ENCODE data around the gene TMEM132D. TPM values are rescaled to one million over a fixed set of nuclear protein-coding genes. Genes with fewer than 3 reads are reported as not detected.

The TMEM132D gene
- total and polyA plus RNA-seq, 2 experiments from 2014 or later: 2.0 to 2.4 TPM

DNA sequence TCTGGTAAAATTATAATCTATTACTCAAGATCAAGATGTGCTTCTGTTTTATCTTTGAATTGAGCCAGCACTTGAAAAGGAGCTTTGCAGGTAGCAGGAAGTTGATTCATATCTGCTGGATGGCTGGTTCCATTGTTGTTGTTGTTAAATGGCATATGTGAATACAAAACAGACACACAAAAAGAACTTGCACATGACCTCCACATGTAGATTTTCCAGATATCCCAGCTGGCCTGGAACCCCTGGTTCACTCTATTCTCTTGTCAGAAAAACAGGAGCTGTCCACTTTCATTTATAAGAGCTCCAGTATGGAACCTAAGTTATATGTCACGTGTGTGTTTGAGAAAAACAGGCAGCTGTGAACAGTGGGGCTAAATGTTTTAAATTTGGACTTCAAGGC, 273.9 kb downstream of the TMEM132D start:
- H3K36me3 ChIP-seq (replicated peaks; ENCODE audit: insufficient read depth, low read depth): no peaks in the 10 kb centered on the region
- no peak for TF ChIP-seq EZH2 (IDR thresholded peaks at IDR 0.05; ENCODE audit: borderline replicate concordance)
- DNase-seq (ENCODE audit: low spot score): no peak
- no peak overlapping the region for H3K4me3 ChIP-seq
- H3K9me3 ChIP-seq (ENCODE audit: low read depth): no peaks in the 10 kb centered on the region
- no peaks in the 10 kb centered on the region for H3K9me2 ChIP-seq (replicated peaks; ENCODE audit: insufficient read depth)
- H3K4me1 ChIP-seq (ENCODE audit: insufficient read depth): no peaks in the 10 kb centered on the region
- H3K79me2 ChIP-seq: no peaks in the 10 kb centered on the region
- no peak overlapping the region for H3K27ac ChIP-seq
- no peak overlapping the region for H2AFZ ChIP-seq
- WGBS (ENCODE audit: low lambda C conversion rate, missing lambda C conversion rate): 86% methylated on average over 1 of the region's 1 CpG
- H4K20me1 ChIP-seq (ENCODE audit: insufficient read depth, poor library complexity, severe bottlenecking): no peaks in the 10 kb centered on the region
- H3K27me3 ChIP-seq: no peaks in the 10 kb centered on the region
- no peak overlapping the region for H3K4me2 ChIP-seq

DNA sequence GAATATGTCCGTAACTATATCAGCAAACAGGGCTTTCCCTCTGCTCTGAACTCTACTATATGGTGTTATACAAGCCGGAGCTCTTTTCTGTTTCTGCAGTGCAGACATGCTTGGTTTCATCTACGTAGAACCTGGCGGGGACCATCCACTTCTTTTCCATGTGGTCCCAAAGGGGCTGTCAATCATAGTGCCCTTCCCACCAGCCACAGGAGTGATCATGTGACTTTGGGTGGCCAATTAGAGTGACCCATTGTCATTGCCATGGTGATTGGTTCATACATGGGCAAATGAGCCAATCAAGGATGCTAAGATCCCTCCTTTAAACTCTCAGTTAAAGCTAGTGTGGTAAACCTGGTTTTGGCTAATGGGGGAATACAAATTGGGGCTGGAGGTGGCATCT, 281.3 kb downstream of the TMEM132D start:
- Histone ChIP-seq H4K20me1 (ENCODE audit: insufficient read depth, poor library complexity, severe bottlenecking) (no peaks in the 10 kb centered on the region), H3K9me2 (replicated peaks; ENCODE audit: insufficient read depth) (no peaks in the 10 kb centered on the region), H3K4me3 (no peak overlapping the region), H3K9me3 (ENCODE audit: low read depth) (no peaks in the 10 kb centered on the region), H3K27me3 (no peaks in the 10 kb centered on the region), H3K4me2 (no peak overlapping the region), H3K36me3 (replicated peaks; ENCODE audit: insufficient read depth, low read depth) (no peaks in the 10 kb centered on the region), H3K27ac (no peak overlapping the region), H2AFZ (no peak overlapping the region), H3K79me2 (no peaks in the 10 kb centered on the region), H3K4me1 (ENCODE audit: insufficient read depth) (no peaks in the 10 kb centered on the region)
- TF ChIP-seq, protein P1, sequence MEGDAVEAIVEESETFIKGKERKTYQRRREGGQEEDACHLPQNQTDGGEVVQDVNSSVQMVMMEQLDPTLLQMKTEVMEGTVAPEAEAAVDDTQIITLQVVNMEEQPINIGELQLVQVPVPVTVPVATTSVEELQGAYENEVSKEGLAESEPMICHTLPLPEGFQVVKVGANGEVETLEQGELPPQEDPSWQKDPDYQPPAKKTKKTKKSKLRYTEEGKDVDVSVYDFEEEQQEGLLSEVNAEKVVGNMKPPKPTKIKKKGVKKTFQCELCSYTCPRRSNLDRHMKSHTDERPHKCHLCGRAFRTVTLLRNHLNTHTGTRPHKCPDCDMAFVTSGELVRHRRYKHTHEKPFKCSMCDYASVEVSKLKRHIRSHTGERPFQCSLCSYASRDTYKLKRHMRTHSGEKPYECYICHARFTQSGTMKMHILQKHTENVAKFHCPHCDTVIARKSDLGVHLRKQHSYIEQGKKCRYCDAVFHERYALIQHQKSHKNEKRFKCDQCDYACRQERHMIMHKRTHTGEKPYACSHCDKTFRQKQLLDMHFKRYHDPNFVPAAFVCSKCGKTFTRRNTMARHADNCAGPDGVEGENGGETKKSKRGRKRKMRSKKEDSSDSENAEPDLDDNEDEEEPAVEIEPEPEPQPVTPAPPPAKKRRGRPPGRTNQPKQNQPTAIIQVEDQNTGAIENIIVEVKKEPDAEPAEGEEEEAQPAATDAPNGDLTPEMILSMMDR (IDR thresholded peaks at IDR 0.05; ENCODE audit: poor library complexity): no peak
- no peak for TF ChIP-seq EZH2phosphoT487 (IDR thresholded peaks at IDR 0.05; ENCODE audit: low read depth, severe bottlenecking, unreplicated experiment)
- TF ChIP-seq EZH2 (IDR thresholded peaks at IDR 0.05; ENCODE audit: borderline replicate concordance): no peak
- WGBS (ENCODE audit: low lambda C conversion rate, missing lambda C conversion rate): over 99% methylated on average over 4 of the region's 4 CpGs
- no peak for DNase-seq (ENCODE audit: low spot score)

DNA sequence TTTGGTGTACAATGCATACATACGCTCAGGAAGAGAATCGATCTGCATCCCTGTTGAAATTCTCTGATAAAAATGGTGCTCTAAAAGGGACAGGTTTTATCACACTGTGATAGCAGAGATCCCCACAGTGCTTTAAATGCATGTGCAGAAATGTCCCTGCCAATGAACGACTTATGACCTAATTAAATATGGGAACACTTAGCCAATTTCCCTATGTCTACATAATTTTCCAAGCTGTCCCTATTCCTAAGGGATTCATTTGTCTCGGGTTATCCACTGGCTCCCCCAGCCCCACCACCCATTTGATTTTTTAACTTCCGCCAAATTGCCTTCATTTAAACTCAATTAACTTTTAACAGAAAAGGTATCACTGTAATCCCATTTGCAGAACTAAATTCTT, 284.6 kb downstream of the TMEM132D start:
- no peak for DNase-seq (ENCODE audit: low spot score)
- Histone ChIP-seq H3K79me2 (no peaks in the 10 kb centered on the region), H2AFZ (no peak overlapping the region), H3K4me2 (no peak overlapping the region), H3K36me3 (replicated peaks; ENCODE audit: insufficient read depth, low read depth) (no peaks in the 10 kb centered on the region), H3K9me2 (replicated peaks; ENCODE audit: insufficient read depth) (no peaks in the 10 kb centered on the region), H3K27me3 (no peaks in the 10 kb centered on the region), H3K4me3 (no peak overlapping the region), H3K4me1 (ENCODE audit: insufficient read depth) (peaks cover 10% of the 10 kb centered on the region), H3K9me3 (ENCODE audit: low read depth) (no peaks in the 10 kb centered on the region), H4K20me1 (ENCODE audit: insufficient read depth, poor library complexity, severe bottlenecking) (no peaks in the 10 kb centered on the region), H3K27ac (no peak overlapping the region)
- WGBS (ENCODE audit: low lambda C conversion rate, missing lambda C conversion rate): 57% methylated on average over 5 of the region's 5 CpGs
- no peak for TF ChIP-seq EZH2phosphoT487 (IDR thresholded peaks at IDR 0.05; ENCODE audit: low read depth, severe bottlenecking, unreplicated experiment)
- TF ChIP-seq EZH2 (IDR thresholded peaks at IDR 0.05; ENCODE audit: borderline replicate concordance): no peak
- TF ChIP-seq, protein P1 (IDR thresholded peaks at IDR 0.05; ENCODE audit: poor library complexity): no peak

DNA sequence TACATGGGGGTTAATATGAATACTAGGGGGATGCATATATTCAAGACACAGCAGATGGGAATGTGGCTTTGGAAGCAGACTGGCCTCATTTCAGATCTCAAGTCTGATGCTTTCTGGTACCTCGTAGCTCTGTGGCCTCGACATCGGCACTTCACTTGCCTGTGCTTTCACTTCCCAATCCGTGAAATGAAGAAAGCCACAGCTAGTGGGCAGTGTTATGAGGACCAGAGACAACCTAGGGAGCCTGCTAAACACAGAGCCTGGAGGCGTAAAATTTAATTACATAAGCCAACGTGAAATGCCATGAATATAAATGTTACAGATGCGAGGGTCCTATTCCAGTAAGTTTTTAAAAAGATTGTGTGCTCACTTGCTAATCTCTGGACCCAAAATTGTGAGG, 286.0 kb downstream of the TMEM132D start:
- no peaks in the 10 kb centered on the region for H3K27me3 ChIP-seq

More for the DNA sequence above, 286.0 kb downstream of the TMEM132D start:
- peaks cover 10% of the 10 kb centered on the region for H3K4me1 ChIP-seq (ENCODE audit: insufficient read depth)
- no peak for TF ChIP-seq EZH2phosphoT487 (IDR thresholded peaks at IDR 0.05; ENCODE audit: low read depth, severe bottlenecking, unreplicated experiment)
- TF ChIP-seq, protein P1 (IDR thresholded peaks at IDR 0.05; ENCODE audit: poor library complexity): no peak
- no peak for TF ChIP-seq EZH2 (IDR thresholded peaks at IDR 0.05; ENCODE audit: borderline replicate concordance)
- no peak overlapping the region for H3K27ac ChIP-seq
- no peaks in the 10 kb centered on the region for H3K79me2 ChIP-seq
- H4K20me1 ChIP-seq (ENCODE audit: insufficient read depth, poor library complexity, severe bottlenecking): no peaks in the 10 kb centered on the region
- WGBS (ENCODE audit: low lambda C conversion rate, missing lambda C conversion rate): 86% methylated on average over 7 of the region's 7 CpGs
- no peaks in the 10 kb centered on the region for H3K36me3 ChIP-seq (replicated peaks; ENCODE audit: insufficient read depth, low read depth)
- no peak for DNase-seq (ENCODE audit: low spot score)
- H3K4me3 ChIP-seq: no peak overlapping the region
- no peaks in the 10 kb centered on the region for H3K9me2 ChIP-seq (replicated peaks; ENCODE audit: insufficient read depth)
- no peaks in the 10 kb centered on the region for H3K9me3 ChIP-seq (ENCODE audit: low read depth)
- H3K4me2 ChIP-seq: no peak overlapping the region
- no peak overlapping the region for H2AFZ ChIP-seq
